Fibroblast of lung (primary cell): ENCODE data around the gene NYAP1.
"Not testable (repeated sequence)": the region's sequence is repeated elsewhere in the genome, so short reads cannot be mapped to it uniquely, and the experiment has no call there.

Experiments
- EZH2 ChIP-seq: IDR thresholded peaks from 2 replicates; pipeline ENCODE4 v1.5.1; 2012; ENCODE audit warnings: low read length, control low read depth, mild to moderate bottlenecking; ENCODE audit errors: missing control alignments
- TF ChIP-seq, protein P1 (sequence below), 2 donors: IDR thresholded peaks in 1 of 2; conservative IDR thresholded peaks in 1 of 2; 1 replicate in 1 of 2; 2 replicates in 1 of 2; pipeline ENCODE4 v1.5.1; 2011 to 2012; ENCODE audit warnings: low read length in 2 of 2, control low read depth in 1 of 2, inconsistent platforms in 1 of 2, low read depth in 1 of 2, mild to moderate bottlenecking in 1 of 2

DNA sequence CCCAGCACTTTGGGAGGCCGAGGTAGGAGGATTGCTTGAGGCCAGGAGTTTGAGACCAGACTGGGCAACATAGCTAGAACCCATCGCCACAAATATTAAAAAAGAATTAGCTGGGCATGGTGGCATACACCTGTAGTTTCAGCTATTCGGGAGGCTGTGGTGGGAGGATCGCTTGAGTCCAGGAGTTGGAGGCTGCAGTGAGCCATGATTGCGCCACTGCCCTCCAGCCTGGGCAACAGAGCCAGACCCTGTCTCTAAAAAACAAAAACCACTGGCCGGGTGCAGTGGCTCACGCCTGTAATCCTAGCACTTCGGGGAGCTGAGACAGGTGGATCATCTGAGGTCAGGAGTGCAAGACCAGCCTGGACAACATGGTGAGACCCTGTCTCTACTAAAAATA, 29.9 kb upstream of the NYAP1 start:
- TF ChIP-seq, protein P1, sequence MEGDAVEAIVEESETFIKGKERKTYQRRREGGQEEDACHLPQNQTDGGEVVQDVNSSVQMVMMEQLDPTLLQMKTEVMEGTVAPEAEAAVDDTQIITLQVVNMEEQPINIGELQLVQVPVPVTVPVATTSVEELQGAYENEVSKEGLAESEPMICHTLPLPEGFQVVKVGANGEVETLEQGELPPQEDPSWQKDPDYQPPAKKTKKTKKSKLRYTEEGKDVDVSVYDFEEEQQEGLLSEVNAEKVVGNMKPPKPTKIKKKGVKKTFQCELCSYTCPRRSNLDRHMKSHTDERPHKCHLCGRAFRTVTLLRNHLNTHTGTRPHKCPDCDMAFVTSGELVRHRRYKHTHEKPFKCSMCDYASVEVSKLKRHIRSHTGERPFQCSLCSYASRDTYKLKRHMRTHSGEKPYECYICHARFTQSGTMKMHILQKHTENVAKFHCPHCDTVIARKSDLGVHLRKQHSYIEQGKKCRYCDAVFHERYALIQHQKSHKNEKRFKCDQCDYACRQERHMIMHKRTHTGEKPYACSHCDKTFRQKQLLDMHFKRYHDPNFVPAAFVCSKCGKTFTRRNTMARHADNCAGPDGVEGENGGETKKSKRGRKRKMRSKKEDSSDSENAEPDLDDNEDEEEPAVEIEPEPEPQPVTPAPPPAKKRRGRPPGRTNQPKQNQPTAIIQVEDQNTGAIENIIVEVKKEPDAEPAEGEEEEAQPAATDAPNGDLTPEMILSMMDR (conservative IDR thresholded peaks at IDR 0.05 in 1 of 2, IDR thresholded peaks at IDR 0.05 in 1 of 2; ENCODE audit: low read depth in 1 of 2, low read length in 2 of 2): not testable (repeated sequence)
- not testable (repeated sequence) for TF ChIP-seq EZH2
